T-helper 17 cell (primary cell): ENCODE results near the gene FXR1. TPM values are rescaled to one million over a fixed set of nuclear protein-coding genes. Genes with fewer than 3 reads are reported as not detected.
A peak's percentile ranks its signal among the peaks of the same experiment; 100 is the strongest.
"Not testable (repeated sequence)": the region's sequence is repeated elsewhere in the genome, so short reads cannot be mapped to it uniquely, and the experiment has no call there.

Experiments
- ATAC-seq: fragments of 150-1000 bp; cut with Tn5 transposase; 2 replicates; pipeline ENCODE4 v1.10.0; 2021; ENCODE audit warnings: mild to moderate bottlenecking, moderate library complexity
- DNase-seq, 3 donors: peaks; one replicate each; pipeline versions ENCODE4 v3.0.0 to v3.0.0-alpha.2; 2020 to 2021
- H3K9me3 ChIP-seq: one replicate; pipeline ENCODE4 v1.7.0; 2013; ENCODE audit warnings: low read length, mild to moderate bottlenecking; ENCODE audit not compliant: control insufficient read depth, poor library complexity, severe bottlenecking
- H3K27ac Mint-ChIP-seq: one replicate; pipeline ENCODE4 v1.8.0; 2022; ENCODE audit warnings: mild to moderate bottlenecking, moderate library complexity, mixed read lengths
- H3K27me3 Mint-ChIP-seq: one replicate; pipeline ENCODE4 v1.8.0; 2022; ENCODE audit warnings: mixed read lengths
- H3K36me3 Mint-ChIP-seq: one replicate; pipeline ENCODE4 v1.8.0; 2022; ENCODE audit warnings: low read depth, mixed read lengths
- H3K4me1 Mint-ChIP-seq: one replicate; pipeline ENCODE4 v1.8.0; 2022; ENCODE audit warnings: mild to moderate bottlenecking, mixed read lengths
- H3K4me3 Mint-ChIP-seq: one replicate; pipeline ENCODE4 v1.8.0; 2022; ENCODE audit warnings: mild to moderate bottlenecking, moderate library complexity, mixed read lengths
- total RNA-seq, 4 donors: library from RNA in 2 of 4; stranded (reverse) in 2 of 4; gene quantifications; one replicate each; pipeline ENCODE4 v1.2.3 and lab custom pipeline; 2022 to 2026

The FXR1 gene
- total RNA-seq, 2 donors from 2014 or later, result 130 to 150 TPM

GRCh38 chr3:180961552-180961951, 49.1 kb downstream of the FXR1 start:
- Mint-ChIP-seq H3K4me1 (peaks cover 4% of the 10 kb centered on the region), H3K27ac (no peak overlapping the region), H3K4me3 (no peak overlapping the region), H3K36me3 (peaks cover under 1% of the 10 kb centered on the region), H3K27me3 (no peaks in the 10 kb centered on the region)
- H3K9me3 ChIP-seq, result no peaks in the 10 kb centered on the region
- DNase-seq (no peak), ATAC-seq (no peak)

DNA sequence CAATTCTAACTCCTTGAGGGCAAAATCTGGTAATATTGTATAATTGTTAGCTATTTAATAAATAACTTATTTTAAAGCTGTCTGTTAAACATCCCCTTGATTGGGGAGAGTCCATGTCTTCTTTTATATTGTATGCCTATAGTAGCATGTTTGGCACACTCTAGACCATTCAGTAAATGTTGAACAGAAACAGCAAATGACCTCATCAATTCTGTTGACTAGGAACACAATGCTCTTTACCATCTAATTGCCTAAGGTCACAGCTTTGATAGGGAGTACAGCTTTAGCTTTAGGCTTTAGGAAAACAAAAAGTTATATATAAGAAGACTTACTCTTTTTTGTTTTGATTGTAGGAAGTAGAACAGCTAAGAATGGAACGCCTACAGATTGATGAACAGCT, 50.1 kb downstream of the FXR1 start:
- no peaks in the 10 kb centered on the region for H3K27me3 Mint-ChIP-seq
- H3K4me3 Mint-ChIP-seq, result no peak overlapping the region
- peaks cover 2% of the 10 kb centered on the region for H3K36me3 Mint-ChIP-seq
- ATAC-seq (no peak), DNase-seq (no peak)
- H3K4me1 Mint-ChIP-seq, result peaks cover 5% of the 10 kb centered on the region
- H3K27ac Mint-ChIP-seq, result no peak overlapping the region
- H3K9me3 ChIP-seq, result no peaks in the 10 kb centered on the region

DNA sequence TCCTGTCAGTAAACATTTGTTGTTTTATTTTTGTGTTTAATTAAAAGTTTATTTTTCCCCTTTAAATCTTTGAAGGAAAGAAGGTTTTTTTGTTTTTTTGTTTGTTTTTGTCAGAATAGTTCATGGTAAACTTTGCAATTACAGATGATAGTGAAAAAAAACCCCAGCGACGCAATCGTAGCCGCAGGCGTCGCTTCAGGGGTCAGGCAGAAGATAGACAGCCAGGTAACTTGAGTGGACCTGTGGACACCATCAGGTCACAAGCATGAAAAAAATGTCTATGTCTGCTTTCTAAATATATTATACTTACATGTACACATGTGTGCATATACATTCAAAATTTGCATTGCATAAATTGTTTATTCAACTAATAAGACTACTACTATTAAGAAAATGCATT, 58.5 kb downstream of the FXR1 start:
- H3K36me3 Mint-ChIP-seq, result peaks cover 5% of the 10 kb centered on the region
- H3K4me3 Mint-ChIP-seq, result no peak overlapping the region
- no peak overlapping the region for H3K27ac Mint-ChIP-seq
- H3K27me3 Mint-ChIP-seq, result no peaks in the 10 kb centered on the region
- no peak for DNase-seq
- peaks cover 3% of the 10 kb centered on the region for H3K4me1 Mint-ChIP-seq
- no peaks in the 10 kb centered on the region for H3K9me3 ChIP-seq
- ATAC-seq, result no peak

GRCh38 chr3:180973543-180973942, 61.1 kb downstream of the FXR1 start:
- peaks cover 2% of the 10 kb centered on the region for H3K4me1 Mint-ChIP-seq
- DNase-seq (no peak), ATAC-seq (no peak)
- no peaks in the 10 kb centered on the region for H3K9me3 ChIP-seq
- peaks cover 2% of the 10 kb centered on the region for H3K36me3 Mint-ChIP-seq
- H3K4me3 Mint-ChIP-seq, result no peak overlapping the region
- H3K27me3 Mint-ChIP-seq, result no peaks in the 10 kb centered on the region
- no peak overlapping the region for H3K27ac Mint-ChIP-seq

DNA sequence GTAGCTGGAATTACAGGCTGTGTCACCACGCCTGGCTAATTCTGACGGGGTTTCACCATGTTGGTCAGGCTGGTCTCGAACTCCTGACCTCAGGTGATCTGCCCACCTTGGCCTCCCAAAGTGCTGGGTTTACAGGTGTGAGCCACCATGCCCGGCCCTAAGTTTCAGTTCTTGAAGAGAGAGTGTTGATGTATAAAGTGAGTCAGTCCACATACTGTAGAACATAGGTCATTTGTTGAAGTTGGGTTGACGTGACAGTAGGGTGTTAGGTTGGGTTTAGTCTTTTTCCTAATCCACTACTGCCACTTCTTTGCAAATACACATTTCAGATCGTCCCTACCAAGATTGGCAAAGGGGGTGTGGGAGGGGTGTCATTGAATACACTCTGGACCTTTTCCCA, 61.8 kb downstream of the FXR1 start:
- H3K27ac Mint-ChIP-seq, result no peak overlapping the region
- no peaks in the 10 kb centered on the region for H3K9me3 ChIP-seq
- H3K36me3 Mint-ChIP-seq, result peaks cover 2% of the 10 kb centered on the region
- no peak for ATAC-seq
- peaks cover 2% of the 10 kb centered on the region for H3K4me1 Mint-ChIP-seq
- H3K27me3 Mint-ChIP-seq, result no peaks in the 10 kb centered on the region
- peak overlapping the region; percentile 63 for H3K4me3 Mint-ChIP-seq
- DNase-seq, result no peak

GRCh38 chr3:180977498-180977897, 65.0 kb downstream of the FXR1 start:
- ATAC-seq, result no peak
- H3K27ac Mint-ChIP-seq, result peak overlapping the region; percentile 88
- no peak for DNase-seq
- H3K4me3 Mint-ChIP-seq, result no peak overlapping the region
- H3K9me3 ChIP-seq, result no peaks in the 10 kb centered on the region
- peaks cover 2% of the 10 kb centered on the region for H3K36me3 Mint-ChIP-seq
- H3K4me1 Mint-ChIP-seq, result peaks cover 5% of the 10 kb centered on the region
- no peaks in the 10 kb centered on the region for H3K27me3 Mint-ChIP-seq

- DNase-seq (no peak), ATAC-seq (no peak)
- Mint-ChIP-seq H3K27me3 (no peaks in the 10 kb centered on the region), H3K4me3 (no peak overlapping the region), H3K4me1 (peaks cover 9% of the 10 kb centered on the region), H3K27ac (peak overlapping the region; percentile 41), H3K36me3 (peaks cover 2% of the 10 kb centered on the region)
- no peaks in the 10 kb centered on the region for H3K9me3 ChIP-seq
Measured at GRCh38 chr3:180979961-180980360, 67.5 kb downstream of the FXR1 start.

DNA sequence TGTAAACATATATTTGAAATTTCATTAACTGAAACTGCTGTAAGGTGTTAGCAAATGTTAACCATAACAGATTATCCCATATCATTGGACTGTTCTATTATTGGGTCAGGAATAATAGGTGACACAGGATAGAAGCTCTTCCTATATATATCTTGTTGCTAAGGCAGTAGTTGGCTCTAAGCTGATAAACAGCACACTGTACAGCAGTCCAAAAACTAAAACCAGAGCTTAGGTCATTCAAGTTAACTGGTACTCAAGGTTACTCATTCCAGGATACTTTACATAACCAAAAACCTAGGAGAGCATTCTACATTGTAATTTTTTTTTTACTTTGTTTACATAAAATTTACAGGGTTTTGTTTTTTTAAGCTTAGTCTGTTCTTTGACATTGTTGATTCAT, 68.1 kb downstream of the FXR1 start:
- Mint-ChIP-seq H3K27ac (peak overlapping the region; percentile 1), H3K4me1 (peaks cover 11% of the 10 kb centered on the region), H3K4me3 (no peak overlapping the region), H3K36me3 (peaks cover 2% of the 10 kb centered on the region), H3K27me3 (no peaks in the 10 kb centered on the region)
- H3K9me3 ChIP-seq, result no peaks in the 10 kb centered on the region
- no peak for DNase-seq
- ATAC-seq, result no peak

GRCh38 chr3:180981912-180982311, 69.4 kb downstream of the FXR1 start:
- no peak overlapping the region for H3K27ac Mint-ChIP-seq

GRCh38 chr3:180983136-180983535, 70.7 kb downstream of the FXR1 start:
- peaks cover 16% of the 10 kb centered on the region for H3K4me1 Mint-ChIP-seq
- ATAC-seq, result no peak

More at GRCh38 chr3:180981912-180982311, 69.4 kb downstream of the FXR1 start:
- DNase-seq (no peak), ATAC-seq (no peak)
- peak overlapping the region; percentile 19 for H3K4me3 Mint-ChIP-seq
- H3K4me1 Mint-ChIP-seq, result peaks cover 11% of the 10 kb centered on the region
- H3K9me3 ChIP-seq, result no peaks in the 10 kb centered on the region
- H3K36me3 Mint-ChIP-seq, result no peaks in the 10 kb centered on the region
- no peaks in the 10 kb centered on the region for H3K27me3 Mint-ChIP-seq

DNA sequence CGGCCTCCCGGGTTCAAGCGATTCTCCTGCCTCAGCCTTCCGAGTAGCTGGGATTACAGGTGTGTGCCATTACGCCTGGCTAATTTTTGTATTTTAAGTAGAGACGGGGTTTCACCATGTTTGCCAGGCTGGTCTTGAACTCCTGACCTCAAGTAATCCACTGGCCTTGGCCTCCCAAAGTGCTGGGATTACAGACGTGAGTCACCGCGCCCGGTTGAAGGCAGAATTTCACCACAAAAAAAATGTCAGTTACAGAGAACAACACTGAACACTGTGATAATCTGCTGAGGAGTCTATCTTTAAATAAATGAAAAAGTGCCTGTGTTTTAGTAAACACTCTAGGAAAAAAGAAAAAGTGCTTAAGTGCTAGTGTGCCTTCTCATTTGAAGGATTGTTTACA, 73.9 kb downstream of the FXR1 start:
- not testable (repeated sequence) for H3K27me3 Mint-ChIP-seq, H3K36me3 Mint-ChIP-seq, H3K4me3 Mint-ChIP-seq, DNase-seq, ATAC-seq, H3K9me3 ChIP-seq
- peaks cover 22% of the 10 kb centered on the region for H3K4me1 Mint-ChIP-seq
- H3K27ac Mint-ChIP-seq, result peak overlapping the region; percentile 96

More at GRCh38 chr3:180983136-180983535, 70.7 kb downstream of the FXR1 start:
- Mint-ChIP-seq H3K27ac (no peak overlapping the region), H3K27me3 (no peaks in the 10 kb centered on the region), H3K4me3 (no peak overlapping the region), H3K36me3 (no peaks in the 10 kb centered on the region)
- no peaks in the 10 kb centered on the region for H3K9me3 ChIP-seq
- no peak for DNase-seq

DNA sequence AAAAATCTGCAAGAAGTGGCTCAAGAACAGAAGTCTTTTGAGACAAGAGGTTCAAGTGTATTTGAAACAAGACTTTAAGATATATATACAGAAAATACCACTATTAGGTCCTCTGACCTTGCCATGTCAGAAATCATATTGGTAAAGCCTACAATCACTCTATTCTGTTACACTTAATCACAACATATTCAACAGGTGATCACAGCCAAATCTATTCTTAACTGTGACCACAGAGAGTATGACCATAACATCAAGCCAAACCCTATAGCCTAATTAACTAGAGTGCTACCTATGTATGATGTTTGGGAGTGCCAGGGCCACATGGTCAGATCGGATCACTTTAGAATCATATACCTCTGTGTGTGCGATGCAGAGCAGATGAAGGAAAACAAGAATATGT, 74.9 kb downstream of the FXR1 start:
- no peaks in the 10 kb centered on the region for H3K9me3 ChIP-seq
- no peak for DNase-seq
- no peak overlapping the region for H3K4me3 Mint-ChIP-seq
- H3K27me3 Mint-ChIP-seq, result no peaks in the 10 kb centered on the region
- H3K4me1 Mint-ChIP-seq, result peaks cover 23% of the 10 kb centered on the region
- no peaks in the 10 kb centered on the region for H3K36me3 Mint-ChIP-seq
- no peak for ATAC-seq
- peak overlapping the region; percentile 96 for H3K27ac Mint-ChIP-seq

DNA sequence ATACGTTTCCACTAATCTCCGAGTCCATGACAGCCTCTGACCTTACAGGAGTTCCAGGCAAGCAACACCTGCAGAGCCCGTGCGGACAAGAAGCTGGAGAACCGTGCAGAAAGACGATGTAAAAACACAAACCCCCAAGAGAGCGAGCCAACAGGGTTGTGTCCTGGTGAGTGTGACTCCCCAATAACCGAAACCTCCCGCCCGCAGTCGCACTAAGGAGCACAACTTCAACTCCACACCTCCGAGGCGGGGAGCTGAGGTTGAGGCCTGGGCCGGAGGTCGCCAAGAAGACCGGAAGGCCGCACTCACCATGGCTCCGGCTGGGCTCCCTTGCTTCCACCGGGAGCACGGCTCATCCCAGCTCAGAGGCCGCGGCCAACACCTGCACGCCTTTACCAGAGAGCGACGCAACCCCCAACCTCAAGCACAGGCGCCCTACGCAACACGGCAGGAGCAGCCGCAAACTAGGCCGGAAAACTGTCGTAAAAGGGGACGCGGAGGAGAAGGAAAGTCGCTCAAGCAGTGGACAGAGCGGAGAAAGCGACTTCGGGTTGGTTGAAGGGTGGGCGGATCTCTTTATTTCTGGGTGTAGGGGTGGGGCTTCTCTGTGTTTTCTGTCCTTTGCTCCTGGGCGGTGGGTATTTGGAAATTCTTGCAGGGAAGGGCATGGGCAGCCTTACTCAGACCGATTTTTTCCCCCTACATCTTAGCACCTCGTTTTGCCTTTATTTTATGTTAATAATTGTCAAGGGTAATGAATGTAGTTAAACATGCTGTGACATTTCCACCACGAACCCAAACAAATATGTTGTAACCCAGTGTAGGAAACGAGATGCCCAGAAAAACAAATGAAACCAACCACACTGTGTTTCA, 77.1 kb downstream of the FXR1 start, which contains the start of gene DNAJC19:
Gene DNAJC19 (minus strand): TSS at position 446 of the 873 bp plus-strand sequence. CDS start 134 bp downstream, at position 312.
- peaks cover 6% of the 10 kb centered on the region for H3K36me3 Mint-ChIP-seq

GRCh38 chr3:180990505-180990904, 78.0 kb downstream of the FXR1 start:
- peaks cover 19% of the 10 kb centered on the region for H3K4me1 Mint-ChIP-seq

More for the DNA sequence above, 77.1 kb downstream of the FXR1 start, which contains the start of gene DNAJC19:
- peak; percentile 97 for ATAC-seq
- Mint-ChIP-seq H3K27me3 (peaks cover 5% of the 10 kb centered on the region), H3K4me1 (peaks cover 22% of the 10 kb centered on the region), H3K4me3 (peak within 1 kb of the TSS; percentile 98), H3K27ac (peak within 1 kb of the TSS; percentile 96)
- H3K9me3 ChIP-seq, result no peaks in the 10 kb centered on the region
- DNase-seq, result peak; percentile 73 to 87 (median 79)

More at GRCh38 chr3:180990505-180990904, 78.0 kb downstream of the FXR1 start:
- no peaks in the 10 kb centered on the region for H3K9me3 ChIP-seq
- peaks cover 5% of the 10 kb centered on the region for H3K27me3 Mint-ChIP-seq
- peak overlapping the region; percentile 96 for H3K27ac Mint-ChIP-seq
- DNase-seq, result no peak
- ATAC-seq, result no peak
- peak overlapping the region; percentile 98 for H3K4me3 Mint-ChIP-seq
- peaks cover 10% of the 10 kb centered on the region for H3K36me3 Mint-ChIP-seq
